Testis (tissue), 3 donors: ENCODE data around the gene MAP2. TPM values are rescaled to one million over a fixed set of nuclear protein-coding genes. Genes with fewer than 3 reads are reported as not detected.

ENCODE experiments used
- DNase-seq: peaks from one replicate; pipeline ENCODE4 v3.0.0-alpha.2; 2019
- H3K27ac ChIP-seq, 2 donors: fragments of 200-600 bp; sonication (generic); one replicate each; pipeline ENCODE4 v1.5.1; 2019
- H3K27me3 ChIP-seq: fragments of 200-600 bp; sonication (generic); one replicate; pipeline ENCODE4 v1.5.1; 2019
- H3K36me3 ChIP-seq: fragments of 200-600 bp; sonication (generic); one replicate; pipeline ENCODE4 v1.5.1; 2017; ENCODE audit warnings: low read depth; ENCODE audit errors: missing control alignments
- H3K4me1 ChIP-seq: fragments of 200-600 bp; sonication (generic); one replicate; pipeline ENCODE4 v1.5.1; 2019
- H3K4me3 ChIP-seq, 2 donors: fragments of 200-600 bp; sonication (generic); one replicate each; pipeline ENCODE4 v1.5.1; 2017 to 2019
- H3K9me3 ChIP-seq: fragments of 200-600 bp; sonication (generic); one replicate; pipeline ENCODE4 v1.5.1; 2017
- CTCF ChIP-seq, 3 experiments: fragments of 450-650 bp in 2 of 3; fragments of 200-600 bp in 1 of 3; sonication (generic) in 1 of 3; IDR thresholded peaks; one replicate each; pipeline ENCODE4 v1.5.1; 2016 to 2019; ENCODE audit warnings: antibody characterized with exemption in 3 of 3, mild to moderate bottlenecking in 2 of 3, moderate library complexity in 1 of 3
- POLR2A ChIP-seq: fragments of 450-650 bp; IDR thresholded peaks from one replicate; pipeline ENCODE4 v1.6.1; 2017; ENCODE audit warnings: antibody characterized with exemption, mild to moderate bottlenecking, moderate library complexity
- WGBS, 2 donors: methylation state at CpG; one replicate each; pipeline ENCODE4 v1.1.5; 2018; 5-methylcytosine and 5-hydroxymethylcytosine counted together
- intact Hi-C: fragments of 100-400 bp; cut with DNase I; formaldehyde crosslinking; loops from one replicate; pipeline ENCODE4 v1.15.1; 2023; ENCODE audit warnings: low total_unique reads
- polyA plus RNA-seq: library from polyadenylated mRNA; stranded (reverse); fragments of 350-450 nt; fragmentation: Illumina TruSeq; extraction: RNeasy Lipid Tissue Mini Kit (QIAGEN cat#74804); gene quantifications from one replicate; pipeline ENCODE4 v1.2.3, GENCODE V29; 2014; ENCODE audit warnings: low read depth, low replicate concordance; ENCODE audit not compliant: insufficient read depth
- total RNA-seq, 2 donors: library from RNA; depleted of rRNA; stranded (reverse); fragments of >200 nt; gene quantifications; one replicate each; pipeline ENCODE4 v1.2.3, GENCODE V29; 2016

Gene MAP2
- total and polyA plus RNA-seq, 3 donors from 2014 or later: 15.6 to 30.9 (median 20.9) TPM

- no peak overlapping the region for H3K27ac ChIP-seq
- WGBS, 2 donors: 59 to 64% methylated on average over 9 of the region's 9 CpGs
- no peaks in the 10 kb centered on the region for H3K9me3 ChIP-seq
- no peaks in the 10 kb centered on the region for H3K27me3 ChIP-seq
- intact Hi-C loops: no loop called here
- TF ChIP-seq CTCF (IDR thresholded peaks at IDR 0.05): no peak
- no peak for TF ChIP-seq POLR2A
- no peaks in the 10 kb centered on the region for H3K4me1 ChIP-seq
- no peaks in the 10 kb centered on the region for H3K36me3 ChIP-seq
- no peak overlapping the region for H3K4me3 ChIP-seq
- DNase-seq: no peak
These were observed 237.5 kb downstream of the MAP2 start for GRCh38 chr2:209661286-209661894.

- no peaks in the 10 kb centered on the region for H3K4me1 ChIP-seq
- H3K9me3 ChIP-seq: no peaks in the 10 kb centered on the region
- no peak overlapping the region for H3K4me3 ChIP-seq
- DNase-seq: no peak
- whole genome bisulfite sequencing, 2 donors: 77 to 90% methylated on average over 7 of the region's 7 CpGs
- no peaks in the 10 kb centered on the region for H3K27me3 ChIP-seq
- intact Hi-C loops: no loop called here
- TF ChIP-seq POLR2A: no peak
- TF ChIP-seq CTCF (IDR thresholded peaks at IDR 0.05): no peak
- H3K27ac ChIP-seq: no peak overlapping the region
- no peaks in the 10 kb centered on the region for H3K36me3 ChIP-seq
These were observed 238.2 kb downstream of the MAP2 start for GRCh38 chr2:209662021-209662420.

GRCh38 chr2:209663139-209663538 lies 239.3 kb downstream of the MAP2 start:
- H3K4me3 ChIP-seq: no peak overlapping the region
- H3K27ac ChIP-seq: no peak overlapping the region
- H3K9me3 ChIP-seq: no peaks in the 10 kb centered on the region
- H3K4me1 ChIP-seq: no peaks in the 10 kb centered on the region
- TF ChIP-seq CTCF (IDR thresholded peaks at IDR 0.05) (no peak), POLR2A (no peak)
- H3K27me3 ChIP-seq: no peaks in the 10 kb centered on the region
- WGBS, 2 donors: 41 to 71% methylated on average over 5 of the region's 5 CpGs
- intact Hi-C loops: no loop called here
- no peaks in the 10 kb centered on the region for H3K36me3 ChIP-seq
- no peak for DNase-seq

GRCh38 chr2:209663656-209664055 lies 239.8 kb downstream of the MAP2 start:
- Histone ChIP-seq H3K4me3 (no peak overlapping the region), H3K9me3 (no peaks in the 10 kb centered on the region), H3K4me1 (no peaks in the 10 kb centered on the region), H3K36me3 (no peaks in the 10 kb centered on the region), H3K27ac (no peak overlapping the region), H3K27me3 (no peaks in the 10 kb centered on the region)
- intact Hi-C loops: no loop called here
- 84 to 93% methylated on average over 4 of the region's 4 CpGs for WGBS, 2 donors
- TF ChIP-seq POLR2A (no peak), CTCF (IDR thresholded peaks at IDR 0.05) (no peak)
- DNase-seq: no peak

- intact Hi-C loops: no loop called here
- Histone ChIP-seq H3K27ac (no peak overlapping the region), H3K27me3 (no peaks in the 10 kb centered on the region), H3K4me3 (no peak overlapping the region), H3K36me3 (no peaks in the 10 kb centered on the region), H3K9me3 (no peaks in the 10 kb centered on the region), H3K4me1 (no peaks in the 10 kb centered on the region)
- no peak for DNase-seq
- TF ChIP-seq POLR2A (no peak), CTCF (IDR thresholded peaks at IDR 0.05) (no peak)
- 76 to 78% methylated on average over 1 of the region's 1 CpG for WGBS, 2 donors
These were observed 242.4 kb downstream of the MAP2 start for GRCh38 chr2:209666296-209666695.
